ENCODE data around the gene PTPN2. TPM values are rescaled to one million over a fixed set of nuclear protein-coding genes. Genes with fewer than 3 reads are reported as not detected.

The PTPN2 gene
- total and polyA plus RNA-seq, 12 donors = 13.1 to 60.4 (median 31.2) TPM

DNA sequence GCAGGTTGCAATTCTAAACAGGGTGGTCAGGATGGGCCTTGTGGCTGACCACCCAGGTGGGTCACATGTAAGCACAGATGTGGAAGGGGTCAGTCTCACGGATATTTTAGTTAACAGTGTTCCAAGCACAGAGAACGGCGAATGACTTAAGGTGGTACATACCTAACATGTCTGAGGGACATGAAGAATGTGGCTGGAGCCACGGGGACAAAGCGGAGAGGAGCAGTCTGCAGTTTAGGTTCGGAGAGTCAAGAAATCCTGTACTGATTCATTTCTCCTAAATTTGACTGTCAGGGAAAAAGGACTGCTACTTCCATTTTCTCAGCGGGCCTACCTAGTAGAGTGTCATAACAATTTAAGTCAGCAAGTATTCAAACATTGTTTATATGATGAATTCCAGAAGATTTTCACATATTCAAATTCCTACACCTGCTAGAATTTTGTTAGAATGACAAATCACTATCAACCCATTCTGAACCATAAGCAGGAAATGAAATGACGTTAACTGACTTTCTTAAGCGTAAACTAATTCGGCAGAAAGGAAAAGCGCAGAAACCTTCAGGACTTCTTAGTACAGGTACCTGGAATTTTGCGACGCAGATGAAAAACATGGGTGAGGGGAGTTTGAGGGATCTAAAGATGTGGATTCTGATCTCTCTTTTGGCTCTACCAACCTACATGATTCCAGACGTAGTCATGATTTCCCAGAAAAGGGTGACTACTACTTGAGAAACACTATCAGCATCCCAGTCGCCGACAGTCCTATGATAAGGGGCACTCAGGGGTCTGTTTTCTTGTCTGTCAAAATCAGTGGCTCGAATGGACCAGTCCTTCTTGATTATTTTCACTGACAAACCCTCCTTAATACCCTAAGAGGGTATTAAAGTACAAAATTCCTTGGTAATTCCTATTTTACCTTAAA lies 41.3 kb downstream of the PTPN2 start:
- H3K4me3 ChIP-seq = no peak overlapping the region
- no peaks in the 10 kb centered on the region for H3K9me3 ChIP-seq (replicated peaks in 1 of 3)
- WGBS, 4 donors = 91 to 94% (median 94%) methylated on average over 17 of the region's 17 CpGs
- TF ChIP-seq CTCF (IDR thresholded peaks at IDR 0.05) = no peak
- no peak for TF ChIP-seq POLR2A (IDR thresholded peaks at IDR 0.05)
- DNase-seq = no peak
- H3K27me3 ChIP-seq = no peaks in the 10 kb centered on the region
- intact Hi-C loops (cut with DNase I) = no loop called here
- H3K27ac ChIP-seq = no peak overlapping the region
- peaks cover 11 to 23% of the 10 kb centered on the region in 2 donors for H3K4me1 ChIP-seq (replicated peaks in 1 of 2)
- no peaks in the 10 kb centered on the region for H3K36me3 ChIP-seq (replicated peaks in 1 of 2)

DNA sequence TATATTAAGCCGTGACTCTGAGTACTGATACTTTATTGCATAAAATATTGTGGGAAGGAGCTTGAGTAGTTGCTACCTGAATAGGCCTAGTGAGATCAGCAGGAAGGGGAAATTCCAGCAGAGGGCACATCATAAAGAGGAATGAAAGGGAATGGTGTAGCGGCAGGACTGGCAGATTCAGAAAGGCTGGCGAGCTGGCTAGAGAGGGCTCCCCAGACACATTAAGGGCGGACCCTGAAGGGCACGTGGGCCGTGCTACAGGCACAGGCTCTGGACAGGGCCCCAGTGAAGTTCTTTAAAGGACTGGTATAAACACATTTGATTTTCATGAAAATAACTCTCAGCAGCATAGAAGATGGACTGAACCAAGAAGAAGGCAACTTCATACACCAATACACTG lies 43.0 kb downstream of the PTPN2 start:
- Histone ChIP-seq H3K4me1 (replicated peaks in 1 of 2) (peaks cover 13 to 31% of the 10 kb centered on the region in 2 donors), H3K36me3 (replicated peaks in 1 of 2) (no peaks in the 10 kb centered on the region), H3K4me3 (no peak overlapping the region), H3K27ac (no peak overlapping the region), H3K9me3 (replicated peaks in 1 of 3) (no peaks in the 10 kb centered on the region), H3K27me3 (no peaks in the 10 kb centered on the region)
- no peak for TF ChIP-seq POLR2A (IDR thresholded peaks at IDR 0.05)
- TF ChIP-seq CTCF (IDR thresholded peaks at IDR 0.05) = no peak
- no peak for DNase-seq
- intact Hi-C loops (cut with DNase I) = no loop called here
- WGBS, 4 donors = 93 to 99% (median 97%) methylated on average over 6 of the region's 6 CpGs

DNA sequence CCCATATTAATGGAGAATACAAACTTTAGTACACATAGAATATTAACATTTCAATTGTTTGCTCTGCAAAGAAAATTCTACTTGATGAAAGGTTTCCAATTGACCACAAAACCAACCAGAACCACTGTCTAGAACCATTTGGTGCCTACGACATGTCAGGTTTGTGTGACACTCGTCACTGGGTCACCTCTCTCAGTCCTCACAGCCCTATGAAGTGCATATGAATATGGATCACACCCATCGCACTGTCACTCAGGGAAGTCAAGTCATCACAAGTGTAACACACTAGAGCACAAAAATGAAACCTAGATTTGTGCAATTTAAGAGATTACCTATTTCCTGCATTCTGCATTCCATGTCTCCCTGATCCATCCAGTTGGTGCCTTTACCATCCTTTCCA lies 43.7 kb downstream of the PTPN2 start:
- no peak for TF ChIP-seq POLR2A (IDR thresholded peaks at IDR 0.05)
- 89 to 96% (median 93%) methylated on average over 3 of the region's 3 CpGs for WGBS, 4 donors
- peaks cover 13 to 31% of the 10 kb centered on the region in 2 donors for H3K4me1 ChIP-seq (replicated peaks in 1 of 2)
- intact Hi-C loops (cut with DNase I) = no loop called here
- no peaks in the 10 kb centered on the region for H3K27me3 ChIP-seq
- DNase-seq = no peak
- H3K27ac ChIP-seq = peak overlapping the region in 2 of 5 donors; percentile 10 to 81
- no peaks in the 10 kb centered on the region for H3K36me3 ChIP-seq (replicated peaks in 1 of 2)
- H3K4me3 ChIP-seq = no peak overlapping the region
- H3K9me3 ChIP-seq (replicated peaks in 1 of 3) = no peaks in the 10 kb centered on the region

- 80 to 90% (median 85%) methylated on average over 1 of the region's 1 CpG for WGBS, 4 donors
- intact Hi-C loops (cut with DNase I) = no loop called here
Observed at GRCh38 chr18:12839526-12840196, 44.4 kb downstream of the PTPN2 start.

More at GRCh38 chr18:12839526-12840196, 44.4 kb downstream of the PTPN2 start:
- Histone ChIP-seq H3K36me3 (replicated peaks in 1 of 2) (no peaks in the 10 kb centered on the region), H3K4me1 (replicated peaks in 1 of 2) (peaks cover 13 to 31% of the 10 kb centered on the region in 2 donors), H3K9me3 (replicated peaks in 1 of 3) (no peaks in the 10 kb centered on the region), H3K27ac (peak overlapping the region in 4 of 5 donors; percentile 10 to 81 (median 30)), H3K4me3 (no peak overlapping the region), H3K27me3 (no peaks in the 10 kb centered on the region)
- DNase-seq = peak in 2 of 7 donors; percentile 12 to 18
- TF ChIP-seq CTCF (IDR thresholded peaks at IDR 0.05) = no peak
- no peak for TF ChIP-seq POLR2A (IDR thresholded peaks at IDR 0.05)
